K562 (cell line): ENCODE measurements around the gene BUB3. TPM values are rescaled to one million over a fixed set of nuclear protein-coding genes. Genes with fewer than 3 reads are reported as not detected.

Experiments
- ATAC-seq: fragments of 200-7000 bp; cut with Tn5 transposase; 3 replicates; pipeline ENCODE4 v1.9.1; 2020; ENCODE audit warnings: moderate library complexity
- BruUV-seq: library from RNA; stranded (reverse); fragments of 400-500 nt; replicated peaks from 2 replicates; lab custom pipeline; 2021; lab: Mats Ljungman, UMichigan
- CTCF ChIA-PET: fragments of 300-600 bp; formaldehyde crosslinking; extraction: SDS; loops from one replicate; lab custom pipeline; 2021; ENCODE audit warnings: low intra/inter-chr PET ratio; lab: Yijun Ruan, JAX
- POLR2A ChIA-PET: fragments of 300-600, 350-650 bp; sonication (Branson Sonifier 250); formaldehyde crosslinking; extraction: SDS; loops from one replicate; lab custom pipeline; 2021; ENCODE audit warnings: antibody characterized with exemption, inconsistent platforms; lab: Yijun Ruan, JAX
- DNase-seq, 4 experiments: peaks; one replicate each; pipeline versions ENCODE4 v3.0.0 to v3.0.0-alpha.2; 2011 to 2018; ENCODE audit warnings: low spot score in 3 of 4, mixed read lengths in 3 of 4; ENCODE audit errors: extremely low read depth in 1 of 4
- FAIRE-seq: peaks from 2 replicates; lab custom pipeline; 2011; peaks lifted over from hg19 to GRCh38; lab: Jason Lieb, UNC
- H2AFZ ChIP-seq: 2 replicates; pipeline ENCODE4 v1.6.0; 2011; ENCODE audit warnings: low read depth, low read length, control low read depth, inconsistent platforms
- H3K27ac ChIP-seq: fragments of 200-600 bp; 3 replicates; pipeline ENCODE4 v1.8.0; 2011; ENCODE audit warnings: low read depth, mild to moderate bottlenecking, control low read depth, inconsistent platforms, low read length, moderate library complexity, mixed read lengths; ENCODE audit errors: extremely low read depth
- H3K27me3 ChIP-seq, 2 experiments: fragments of 300-600 bp in 1 of 2; 2 replicates in 1 of 2; 3 replicates in 1 of 2; pipeline versions ENCODE4 v1.6.0 to v1.8.0; 2011; ENCODE audit warnings: inconsistent platforms in 2 of 2, low read length in 2 of 2, mild to moderate bottlenecking in 1 of 2, mixed read lengths in 1 of 2, moderate library complexity in 1 of 2; ENCODE audit not compliant: control insufficient read depth in 2 of 2, insufficient read depth in 2 of 2
- H3K36me3 ChIP-seq: fragments of 300-600 bp; 3 replicates; pipeline ENCODE4 v1.8.0; 2011; ENCODE audit warnings: mild to moderate bottlenecking, low read length, inconsistent platforms; ENCODE audit not compliant: control insufficient read depth, insufficient read depth
- H3K4me1 ChIP-seq, 2 experiments: fragments of 200-600 bp in 1 of 2; replicated peaks in 1 of 2; 2 replicates in 1 of 2; 3 replicates in 1 of 2; pipeline versions ENCODE4 v1.5.1 to v1.8.0; 2011; ENCODE audit warnings: inconsistent platforms in 2 of 2, low read length in 2 of 2, mild to moderate bottlenecking in 1 of 2, mixed read lengths in 1 of 2, moderate library complexity in 1 of 2; ENCODE audit not compliant: control insufficient read depth in 2 of 2, insufficient read depth in 2 of 2
- H3K4me2 ChIP-seq: 2 replicates; pipeline ENCODE4 v1.6.1; 2011; ENCODE audit warnings: low read length, control low read depth, inconsistent platforms, mixed read lengths; ENCODE audit not compliant: insufficient read depth
- H3K4me3 ChIP-seq: fragments of 200-600 bp; sonication (generic), shearing (Covaris generic); 2 replicates; pipeline ENCODE4 v1.5.1; 2016; ENCODE audit warnings: control low read depth, inconsistent platforms
- H3K79me2 ChIP-seq: fragments of 200-600 bp; 3 replicates; pipeline ENCODE4 v1.8.0; 2011; ENCODE audit warnings: low read length, inconsistent platforms; ENCODE audit not compliant: control insufficient read depth, insufficient read depth
- H3K9ac ChIP-seq, 2 experiments: 2 replicates each; pipeline versions ENCODE4 v1.6.0 to v1.6.1; 2011; ENCODE audit warnings: low read depth in 2 of 2, low read length in 2 of 2, control low read depth in 1 of 2, inconsistent platforms in 1 of 2, mild to moderate bottlenecking in 1 of 2, mixed read lengths in 1 of 2; ENCODE audit not compliant: insufficient read depth in 1 of 2
- H3K9me1 ChIP-seq: one replicate; pipeline ENCODE4 v1.6.0; 2011; ENCODE audit warnings: inconsistent platforms, mild to moderate bottlenecking, low read length, moderate library complexity; ENCODE audit not compliant: control insufficient read depth, insufficient read depth
- H3K9me3 ChIP-seq: replicated peaks from 2 replicates; pipeline ENCODE4 v1.5.1; 2011; ENCODE audit warnings: low read depth, low read length, inconsistent platforms; ENCODE audit not compliant: control insufficient read depth, insufficient read depth
- H4K20me1 ChIP-seq: replicated peaks from 2 replicates; pipeline ENCODE4 v1.6.1; 2011; ENCODE audit warnings: low read length, inconsistent platforms, mixed read lengths; ENCODE audit not compliant: control insufficient read depth, insufficient read depth
- GTF2F1 ChIP-seq: IDR thresholded peaks from 2 replicates; pipeline ENCODE4 v1.6.1; 2011; ENCODE audit warnings: low read depth, low read length, improper control_type of control experiment
- HDAC8 ChIP-seq: fragments of 450-650 bp; IDR thresholded peaks from 2 replicates; pipeline ENCODE4 v1.6.1; 2016; ENCODE audit warnings: mild to moderate bottlenecking, missing genetic modification characterization, moderate library complexity, missing compliant biosample characterization
- HDGF ChIP-seq: fragments of 450-650 bp; IDR thresholded peaks from 2 replicates; pipeline ENCODE4 v1.6.1; 2016
- KLF1 ChIP-seq: fragments of 450-650 bp; IDR thresholded peaks from 2 replicates; pipeline ENCODE4 v1.6.1; 2016; ENCODE audit warnings: missing genetic modification characterization, missing compliant biosample characterization
- NONO ChIP-seq, 2 experiments: fragments of 200-400 bp in 1 of 2; fragments of 450-650 bp in 1 of 2; formaldehyde crosslinking in 1 of 2; IDR thresholded peaks; 2 replicates each; pipeline ENCODE4 v1.6.1; 2017; ENCODE audit warnings: low read depth in 2 of 2, mild to moderate bottlenecking in 2 of 2, moderate library complexity in 2 of 2, low read length in 1 of 2
- NUFIP1 ChIP-seq: fragments of 450-650 bp; IDR thresholded peaks from 2 replicates; pipeline ENCODE4 v1.6.1; 2018; ENCODE audit not compliant: partially characterized antibody
- THRB ChIP-seq: fragments of 450-650 bp; formaldehyde crosslinking; conservative IDR thresholded peaks from 2 replicates; pipeline ENCODE4 v1.4.0; 2022; ENCODE audit warnings: mild to moderate bottlenecking, missing genetic modification characterization
- ZNF316 ChIP-seq: fragments of 450-650 bp; IDR thresholded peaks from 2 replicates; pipeline ENCODE4 v1.6.1; 2016
- ZNF384 ChIP-seq: IDR thresholded peaks from 2 replicates; pipeline ENCODE4 v1.6.1; 2012; ENCODE audit warnings: low read depth, low read length, improper control_type of control experiment
- WGBS: fragments of 100-300 bp; shearing (Covaris generic); methylation state at CpG from one replicate; pipeline ENCODE4 v1.1.6; 2016; ENCODE audit warnings: low coverage, mixed read lengths; ENCODE audit not compliant: insufficient coverage; ENCODE audit errors: missing lambda C conversion rate; 5-methylcytosine and 5-hydroxymethylcytosine counted together
- in situ Hi-C: fragments of 300-500 bp; cut with MboI; formaldehyde crosslinking; loops from 4 replicates; pipeline ENCODE4 v1.15.0; 2018; ENCODE audit warnings: inconsistent platforms, mixed read lengths
- intact Hi-C: fragments of 100-400 bp; cut with micrococcal nuclease; formaldehyde crosslinking; loops from 2 replicates; pipeline ENCODE4 v1.14.2; 2022
- polyA plus RNA-seq, 8 experiments: library from polyadenylated mRNA; depleted of rRNA in 4 of 8; stranded (reverse) in 5 of 8; unstranded in 3 of 8; fragments of >200 nt; fragmentation: Nextera tagmentation in 2 of 8; fragmentation: Illumina TruSeq in 1 of 8; extraction: Ambion mirVana in 2 of 8; extraction: Trizol in 1 of 8; gene quantifications; 2 replicates each; pipeline versions ENCODE4 v1.2.1 to v1.2.3, GENCODE V29; 2011 to 2014; ENCODE audit warnings: inconsistent platforms in 1 of 8, missing spikeins in 1 of 8
- total RNA-seq, 7 experiments: library from RNA; depleted of rRNA in 6 of 7; stranded (reverse); fragments of >200 nt in 6 of 7; fragmentation: Illumina TruSeq in 2 of 7; extraction: Trizol in 2 of 7; gene quantifications; 2 replicates each; pipeline versions ENCODE4 v1.2.1 to v1.2.3, GENCODE V29; 2011 to 2021; ENCODE audit warnings: low replicate concordance in 1 of 7
- TF ChIP-seq, protein P1 (sequence below): IDR thresholded peaks from 3 replicates; pipeline ENCODE4 v1.6.1; 2011; ENCODE audit warnings: borderline replicate concordance, mild to moderate bottlenecking, moderate library complexity; ENCODE audit not compliant: insufficient read length; ENCODE audit errors: extremely low read depth
- TF ChIP-seq, protein P2 (sequence below), 2 experiments: fragments of 450-650 bp; conservative IDR thresholded peaks; 2 replicates each; pipeline ENCODE4 v1.6.1; 2017; ENCODE audit warnings: mild to moderate bottlenecking in 2 of 2, moderate library complexity in 2 of 2
- TF ChIP-seq, protein P3 (sequence below): sonication (generic); formaldehyde crosslinking; IDR thresholded peaks from 2 replicates; pipeline ENCODE4 v1.8.0; 2022; ENCODE audit warnings: missing genetic modification reagents, mild to moderate bottlenecking, borderline replicate concordance

BUB3 gene
- total and polyA plus RNA-seq, 9 of the 15 experiments (the other 6 are each of a cell fraction or from before 2014, with no cell fraction given): 167 to 761 (median 225) TPM

- 0 out of 5 replicates have a peak, but pooled peaks cover 0 to 10% of the 10 kb centered on the region in 2 experiments for H3K27me3 ChIP-seq
- in situ Hi-C loops: no loop called here
- no TSS peak for BruUV-seq
- TF ChIP-seq HDAC8 (tag) (no peak), NUFIP1 (no peak), KLF1 (tag) (no peak), ZNF316 (peak; percentile 51), GTF2F1 (no peak), HDGF (no peak), THRB (no peak), NONO (IDR thresholded peaks at IDR 0.05; ENCODE audit: low read depth in 2 of 2, low read length in 1 of 2) (no peak), ZNF384 (no peak)
- TF ChIP-seq, protein P1, sequence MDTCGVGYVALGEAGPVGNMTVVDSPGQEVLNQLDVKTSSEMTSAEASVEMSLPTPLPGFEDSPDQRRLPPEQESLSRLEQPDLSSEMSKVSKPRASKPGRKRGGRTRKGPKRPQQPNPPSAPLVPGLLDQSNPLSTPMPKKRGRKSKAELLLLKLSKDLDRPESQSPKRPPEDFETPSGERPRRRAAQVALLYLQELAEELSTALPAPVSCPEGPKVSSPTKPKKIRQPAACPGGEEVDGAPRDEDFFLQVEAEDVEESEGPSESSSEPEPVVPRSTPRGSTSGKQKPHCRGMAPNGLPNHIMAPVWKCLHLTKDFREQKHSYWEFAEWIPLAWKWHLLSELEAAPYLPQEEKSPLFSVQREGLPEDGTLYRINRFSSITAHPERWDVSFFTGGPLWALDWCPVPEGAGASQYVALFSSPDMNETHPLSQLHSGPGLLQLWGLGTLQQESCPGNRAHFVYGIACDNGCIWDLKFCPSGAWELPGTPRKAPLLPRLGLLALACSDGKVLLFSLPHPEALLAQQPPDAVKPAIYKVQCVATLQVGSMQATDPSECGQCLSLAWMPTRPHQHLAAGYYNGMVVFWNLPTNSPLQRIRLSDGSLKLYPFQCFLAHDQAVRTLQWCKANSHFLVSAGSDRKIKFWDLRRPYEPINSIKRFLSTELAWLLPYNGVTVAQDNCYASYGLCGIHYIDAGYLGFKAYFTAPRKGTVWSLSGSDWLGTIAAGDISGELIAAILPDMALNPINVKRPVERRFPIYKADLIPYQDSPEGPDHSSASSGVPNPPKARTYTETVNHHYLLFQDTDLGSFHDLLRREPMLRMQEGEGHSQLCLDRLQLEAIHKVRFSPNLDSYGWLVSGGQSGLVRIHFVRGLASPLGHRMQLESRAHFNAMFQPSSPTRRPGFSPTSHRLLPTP: no peak
- TF ChIP-seq, protein P2, sequence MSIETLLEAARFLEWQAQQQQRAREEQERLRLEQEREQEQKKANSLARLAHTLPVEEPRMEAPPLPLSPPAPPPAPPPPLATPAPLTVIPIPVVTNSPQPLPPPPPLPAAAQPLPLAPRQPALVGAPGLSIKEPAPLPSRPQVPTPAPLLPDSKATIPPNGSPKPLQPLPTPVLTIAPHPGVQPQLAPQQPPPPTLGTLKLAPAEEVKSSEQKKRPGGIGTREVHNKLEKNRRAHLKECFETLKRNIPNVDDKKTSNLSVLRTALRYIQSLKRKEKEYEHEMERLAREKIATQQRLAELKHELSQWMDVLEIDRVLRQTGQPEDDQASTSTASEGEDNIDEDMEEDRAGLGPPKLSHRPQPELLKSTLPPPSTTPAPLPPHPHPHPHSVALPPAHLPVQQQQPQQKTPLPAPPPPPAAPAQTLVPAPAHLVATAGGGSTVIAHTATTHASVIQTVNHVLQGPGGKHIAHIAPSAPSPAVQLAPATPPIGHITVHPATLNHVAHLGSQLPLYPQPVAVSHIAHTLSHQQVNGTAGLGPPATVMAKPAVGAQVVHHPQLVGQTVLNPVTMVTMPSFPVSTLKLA (conservative IDR thresholded peaks at IDR 0.05): no peak
- TF ChIP-seq, protein P3, sequence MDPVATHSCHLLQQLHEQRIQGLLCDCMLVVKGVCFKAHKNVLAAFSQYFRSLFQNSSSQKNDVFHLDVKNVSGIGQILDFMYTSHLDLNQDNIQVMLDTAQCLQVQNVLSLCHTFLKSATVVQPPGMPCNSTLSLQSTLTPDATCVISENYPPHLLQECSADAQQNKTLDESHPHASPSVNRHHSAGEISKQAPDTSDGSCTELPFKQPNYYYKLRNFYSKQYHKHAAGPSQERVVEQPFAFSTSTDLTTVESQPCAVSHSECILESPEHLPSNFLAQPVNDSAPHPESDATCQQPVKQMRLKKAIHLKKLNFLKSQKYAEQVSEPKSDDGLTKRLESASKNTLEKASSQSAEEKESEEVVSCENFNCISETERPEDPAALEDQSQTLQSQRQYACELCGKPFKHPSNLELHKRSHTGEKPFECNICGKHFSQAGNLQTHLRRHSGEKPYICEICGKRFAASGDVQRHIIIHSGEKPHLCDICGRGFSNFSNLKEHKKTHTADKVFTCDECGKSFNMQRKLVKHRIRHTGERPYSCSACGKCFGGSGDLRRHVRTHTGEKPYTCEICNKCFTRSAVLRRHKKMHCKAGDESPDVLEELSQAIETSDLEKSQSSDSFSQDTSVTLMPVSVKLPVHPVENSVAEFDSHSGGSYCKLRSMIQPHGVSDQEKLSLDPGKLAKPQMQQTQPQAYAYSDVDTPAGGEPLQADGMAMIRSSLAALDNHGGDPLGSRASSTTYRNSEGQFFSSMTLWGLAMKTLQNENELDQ: no peak
Observed at GRCh38 chr10:123129618-123130271, 24.5 kb upstream of the BUB3 start.

More at GRCh38 chr10:123129618-123130271, 24.5 kb upstream of the BUB3 start:
- Histone ChIP-seq H3K9me1 (no peaks in the 10 kb centered on the region), H3K36me3 (no peaks in the 10 kb centered on the region), H3K4me2 (no peak overlapping the region), H3K9me3 (no peaks in the 10 kb centered on the region; the same call in 1 of the 2 replicates), H3K4me3 (no peak overlapping the region), H3K27ac (no peak overlapping the region), H3K79me2 (peaks cover 2% of the 10 kb centered on the region; the same call in 1 of the 3 replicates), H3K4me1 (peaks cover 17 to 23% of the 10 kb centered on the region in 2 experiments), H4K20me1 (no peaks in the 10 kb centered on the region), H3K9ac (no peak overlapping the region), H2AFZ (no peak overlapping the region)
- intact Hi-C loops: loop anchor here (5.0 kb wide), 1 partner anchor 143 kb away; no protein-coding TSS in a partner anchor
- 0% methylated on average over 4 of the region's 4 CpGs for WGBS
- ChIA-PET CTCF (no interaction called here), POLR2A (interaction anchor here (0.6 to 0.7 kb wide), 2 partner anchors 99 to 428 kb away, joined by 3 read pairs; no protein-coding TSS in a partner anchor)
- DNase-seq (no peak), ATAC-seq (no peak), FAIRE-seq (no peak)
